Measurements from ENCODE around the gene FCGR3B. TPM values are rescaled to one million over a fixed set of nuclear protein-coding genes. Genes with fewer than 3 reads are reported as not detected.
"Not testable (repeated sequence)": the region's sequence is repeated elsewhere in the genome, so short reads cannot be mapped to it uniquely, and the experiment has no call there.

The FCGR3B gene
- total RNA-seq, 2 donors from 2014 or later = 0.37 TPM; not detected in 1

DNA sequence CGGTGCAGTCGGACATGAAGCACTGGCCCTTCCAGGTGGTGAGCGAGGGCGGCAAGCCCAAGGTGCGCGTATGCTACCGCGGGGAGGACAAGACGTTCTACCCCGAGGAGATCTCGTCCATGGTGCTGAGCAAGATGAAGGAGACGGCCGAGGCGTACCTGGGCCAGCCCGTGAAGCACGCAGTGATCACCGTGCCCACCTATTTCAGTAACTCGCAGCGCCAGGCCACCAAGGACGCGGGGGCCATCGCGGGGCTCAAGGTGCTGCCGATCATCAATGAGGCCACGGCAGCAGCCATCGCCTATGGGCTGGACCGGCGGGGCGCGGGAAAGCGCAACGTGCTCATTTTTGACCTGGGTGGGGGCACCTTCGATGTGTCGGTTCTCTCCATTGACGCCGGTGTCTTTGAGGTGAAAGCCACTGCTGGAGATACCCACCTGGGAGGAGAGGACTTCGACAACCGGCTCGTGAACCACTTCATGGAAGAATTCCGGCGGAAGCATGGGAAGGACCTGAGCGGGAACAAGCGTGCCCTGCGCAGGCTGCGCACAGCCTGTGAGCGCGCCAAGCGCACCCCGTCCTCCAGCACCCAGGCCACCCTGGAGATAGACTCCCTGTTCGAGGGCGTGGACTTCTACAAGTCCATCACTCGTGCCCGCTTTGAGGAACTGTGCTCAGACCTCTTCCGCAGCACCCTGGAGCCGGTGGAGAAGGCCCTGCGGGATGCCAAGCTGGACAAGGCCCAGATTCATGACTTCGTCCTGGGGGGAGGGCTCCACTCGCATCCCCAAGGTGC lies 24.2 kb downstream of the FCGR3B start:
- H3K4me1 Mint-ChIP-seq, H3K27me3 Mint-ChIP-seq: not testable (repeated sequence)
- ATAC-seq = peak; percentile 46

DNA sequence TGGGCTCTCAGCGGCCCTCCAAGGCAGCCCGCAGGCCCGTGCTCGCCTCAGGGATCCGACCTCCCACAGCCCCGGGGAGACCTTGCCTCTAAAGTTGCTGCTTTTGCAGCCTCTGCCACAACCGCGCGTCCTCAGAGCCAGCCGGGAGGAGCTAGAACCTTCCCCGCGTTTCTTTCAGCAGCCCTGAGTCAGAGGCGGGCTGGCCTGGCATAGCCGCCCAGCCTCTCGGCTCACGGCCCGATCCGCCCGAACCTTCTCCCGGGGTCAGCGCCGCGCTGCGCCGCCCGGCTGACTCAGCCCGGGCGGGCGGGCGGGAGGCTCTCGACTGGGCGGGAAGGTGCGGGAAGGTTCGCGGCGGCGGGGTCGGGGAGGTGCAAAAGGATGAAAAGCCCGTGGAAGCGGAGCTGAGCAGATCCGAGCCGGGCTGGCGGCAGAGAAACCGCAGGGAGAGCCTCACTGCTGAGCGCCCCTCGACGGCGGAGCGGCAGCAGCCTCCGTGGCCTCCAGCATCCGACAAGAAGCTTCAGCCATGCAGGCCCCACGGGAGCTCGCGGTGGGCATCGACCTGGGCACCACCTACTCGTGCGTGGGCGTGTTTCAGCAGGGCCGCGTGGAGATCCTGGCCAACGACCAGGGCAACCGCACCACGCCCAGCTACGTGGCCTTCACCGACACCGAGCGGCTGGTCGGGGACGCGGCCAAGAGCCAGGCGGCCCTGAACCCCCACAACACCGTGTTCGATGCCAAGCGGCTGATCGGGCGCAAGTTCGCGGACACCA lies 25.0 kb downstream of the FCGR3B start:
- not testable (repeated sequence) for DNase-seq; H3K4me1 Mint-ChIP-seq; H3K4me3 Mint-ChIP-seq; H3K9me3 ChIP-seq (ENCODE audit: control insufficient read depth, low read length, poor library complexity, severe bottlenecking); H3K36me3 Mint-ChIP-seq (ENCODE audit: low read depth); H3K27ac Mint-ChIP-seq; H3K27me3 Mint-ChIP-seq
- peak; percentile 65 for ATAC-seq

More for the DNA sequence above, 24.2 kb downstream of the FCGR3B start:
- DNase-seq; H3K9me3 ChIP-seq (ENCODE audit: control insufficient read depth, low read length, poor library complexity, severe bottlenecking); H3K36me3 Mint-ChIP-seq (ENCODE audit: low read depth); H3K27ac Mint-ChIP-seq; H3K4me3 Mint-ChIP-seq: not testable (repeated sequence)

DNA sequence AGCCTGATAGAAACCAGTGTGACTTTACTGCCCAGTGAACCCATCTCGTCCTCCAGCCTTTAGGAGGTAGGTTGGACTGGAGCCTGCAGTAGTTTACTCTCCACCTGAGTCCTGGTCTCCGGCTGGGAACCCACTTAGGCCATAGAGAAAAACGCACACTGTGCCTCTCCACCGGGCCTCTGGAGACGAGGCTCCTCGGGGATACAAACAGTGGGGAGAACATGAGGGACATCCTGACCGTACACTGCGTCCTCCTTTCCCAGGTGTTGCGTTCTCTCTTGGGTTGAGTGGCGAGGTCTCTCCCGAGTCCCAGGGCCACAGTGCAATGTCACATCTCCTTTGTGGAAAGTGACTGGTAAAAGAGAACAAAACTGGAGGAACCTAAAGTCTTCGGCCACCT lies 26.0 kb downstream of the FCGR3B start:
- not testable (repeated sequence) for H3K27ac Mint-ChIP-seq; H3K4me3 Mint-ChIP-seq; H3K36me3 Mint-ChIP-seq (ENCODE audit: low read depth); ATAC-seq; H3K4me1 Mint-ChIP-seq; H3K9me3 ChIP-seq (ENCODE audit: control insufficient read depth, low read length, poor library complexity, severe bottlenecking); H3K27me3 Mint-ChIP-seq; DNase-seq

DNA sequence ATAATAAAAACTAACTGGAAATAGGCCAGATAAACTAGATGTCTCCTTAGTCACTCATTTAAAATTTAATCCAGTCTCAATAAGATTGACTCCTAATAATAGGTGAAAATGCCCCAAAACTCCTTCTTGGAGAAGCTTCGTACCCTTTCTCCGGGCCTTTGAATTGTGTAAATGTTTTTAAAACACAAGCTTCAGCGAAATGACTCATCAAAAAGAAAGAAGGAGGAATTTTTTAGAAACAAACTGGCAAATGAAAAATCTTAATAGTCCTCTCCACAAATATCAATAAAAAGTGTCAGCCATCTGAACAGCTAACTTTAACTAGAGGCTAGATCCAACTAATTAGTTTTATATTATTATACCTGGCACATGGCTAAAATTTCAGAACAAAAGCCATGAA lies 33.9 kb downstream of the FCGR3B start:
- not testable (repeated sequence) for H3K36me3 Mint-ChIP-seq (ENCODE audit: low read depth); H3K27me3 Mint-ChIP-seq; H3K27ac Mint-ChIP-seq; H3K4me3 Mint-ChIP-seq; H3K4me1 Mint-ChIP-seq; ATAC-seq; DNase-seq; H3K9me3 ChIP-seq (ENCODE audit: control insufficient read depth, low read length, poor library complexity, severe bottlenecking)

DNA sequence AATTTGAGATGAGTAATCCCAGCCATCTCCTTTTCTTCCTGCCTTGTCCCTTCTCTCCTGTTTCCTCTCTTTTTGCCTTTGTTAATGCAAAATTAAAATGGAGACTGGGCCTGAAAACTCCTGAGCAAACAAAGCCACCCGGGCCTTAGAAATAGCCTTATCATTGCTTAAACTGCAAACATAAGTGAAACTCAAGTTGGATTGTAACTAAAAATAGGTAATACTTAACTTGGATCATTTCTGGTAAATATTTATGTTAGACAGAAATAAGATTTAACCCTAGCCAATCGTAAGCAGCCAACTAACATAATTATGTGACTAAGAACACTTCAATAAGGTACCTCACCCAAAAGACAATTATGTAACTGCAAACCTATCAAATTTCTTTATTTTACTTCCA lies 35.4 kb downstream of the FCGR3B start:
- not testable (repeated sequence) for ATAC-seq; H3K9me3 ChIP-seq (ENCODE audit: control insufficient read depth, low read length, poor library complexity, severe bottlenecking); DNase-seq; H3K4me1 Mint-ChIP-seq; H3K27ac Mint-ChIP-seq; H3K27me3 Mint-ChIP-seq; H3K4me3 Mint-ChIP-seq; H3K36me3 Mint-ChIP-seq (ENCODE audit: low read depth)

DNA sequence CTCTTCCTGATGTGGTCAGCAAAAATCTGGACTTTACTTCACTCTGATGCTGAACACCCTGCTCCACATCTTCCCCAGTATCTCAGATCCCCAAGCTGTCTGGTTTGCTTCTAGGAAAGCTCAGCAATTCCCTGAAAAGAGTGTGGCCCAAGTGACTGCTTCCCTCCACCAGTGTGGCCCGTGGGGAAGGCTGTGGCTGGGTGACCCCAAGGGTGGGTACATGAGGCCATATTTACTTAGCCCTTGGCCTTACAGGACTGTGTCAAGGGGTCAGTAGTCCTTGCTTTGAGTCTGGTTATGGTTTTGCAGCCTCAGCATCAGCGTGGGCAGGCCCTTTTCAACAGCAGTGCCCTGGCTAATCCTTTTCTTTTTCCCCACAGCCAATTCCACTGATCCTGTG lies 35.8 kb downstream of the FCGR3B start:
- not testable (repeated sequence) for H3K27me3 Mint-ChIP-seq; H3K9me3 ChIP-seq (ENCODE audit: control insufficient read depth, low read length, poor library complexity, severe bottlenecking); H3K27ac Mint-ChIP-seq; H3K4me1 Mint-ChIP-seq; H3K36me3 Mint-ChIP-seq (ENCODE audit: low read depth); H3K4me3 Mint-ChIP-seq; DNase-seq; ATAC-seq

DNA sequence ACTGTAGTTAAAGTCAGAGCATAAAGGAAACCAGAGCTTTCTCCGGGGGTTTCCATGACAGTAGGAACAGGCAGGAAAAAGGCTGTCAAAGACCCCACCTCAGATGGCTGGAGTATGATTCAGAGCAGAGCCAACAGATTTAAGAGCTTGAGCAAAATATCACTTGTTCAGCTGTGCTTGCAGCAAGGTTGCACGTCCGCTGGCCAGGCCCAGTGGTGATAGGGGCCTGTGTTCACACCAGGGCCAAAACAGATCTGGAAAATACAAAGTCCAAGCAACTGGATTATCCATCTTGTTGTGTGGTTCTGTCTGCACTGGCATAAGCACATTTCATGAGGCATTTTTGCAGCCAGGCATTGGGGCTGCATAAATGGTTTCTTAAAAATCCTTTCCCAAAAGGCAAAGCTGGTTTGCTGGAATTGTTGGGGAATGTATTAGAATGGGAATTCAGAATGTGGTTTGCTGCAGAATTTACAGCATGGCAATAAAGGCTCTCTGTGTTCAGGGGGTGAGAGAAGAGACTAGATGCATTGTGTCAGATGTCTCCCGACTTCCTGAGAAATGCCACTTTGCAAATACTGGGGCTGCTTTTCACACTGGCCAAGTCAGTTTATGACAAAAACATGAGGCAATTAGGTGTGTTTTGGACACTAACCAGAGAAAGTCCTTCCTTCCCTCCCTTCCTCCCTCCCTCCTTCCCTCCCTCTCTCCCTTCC lies 36.5 kb downstream of the FCGR3B start:
- not testable (repeated sequence) for DNase-seq; H3K9me3 ChIP-seq (ENCODE audit: control insufficient read depth, low read length, poor library complexity, severe bottlenecking); H3K27me3 Mint-ChIP-seq; ATAC-seq; H3K4me1 Mint-ChIP-seq; H3K36me3 Mint-ChIP-seq (ENCODE audit: low read depth); H3K4me3 Mint-ChIP-seq; H3K27ac Mint-ChIP-seq

DNA sequence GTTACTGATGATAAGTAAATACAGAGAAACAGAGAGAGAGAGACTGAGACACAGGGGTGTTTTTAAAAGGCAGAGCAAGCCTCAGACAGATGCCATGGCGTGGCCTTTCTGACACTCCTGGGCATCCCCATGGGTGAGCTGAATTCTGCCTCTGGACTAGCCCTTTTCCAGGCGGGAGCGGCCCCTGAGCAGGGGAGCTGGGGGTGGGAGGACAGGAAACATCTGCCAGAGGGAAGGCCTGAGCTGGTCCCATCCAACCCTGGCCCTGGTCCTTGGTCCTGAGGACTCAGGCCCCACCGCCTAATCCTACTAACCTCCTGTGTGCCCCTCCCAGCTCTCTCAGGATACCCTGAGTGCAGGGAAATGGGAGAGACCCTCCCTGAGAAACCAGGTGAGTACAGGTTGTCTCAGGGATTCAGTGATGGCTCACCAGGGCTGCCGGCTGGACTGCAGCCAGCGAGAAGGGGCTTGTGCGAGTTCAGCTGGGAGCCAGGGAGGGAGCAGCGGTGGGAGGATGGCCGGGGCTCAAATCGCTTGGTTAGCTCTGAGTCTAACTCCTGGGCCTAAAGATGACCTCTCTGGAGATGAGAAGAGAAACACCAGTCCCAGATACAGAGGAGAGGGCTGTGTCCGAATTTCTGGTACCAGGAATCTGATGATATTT lies 37.8 kb downstream of the FCGR3B start:
- H3K36me3 Mint-ChIP-seq (ENCODE audit: low read depth); H3K4me3 Mint-ChIP-seq; H3K27me3 Mint-ChIP-seq; H3K27ac Mint-ChIP-seq; DNase-seq; H3K4me1 Mint-ChIP-seq; H3K9me3 ChIP-seq (ENCODE audit: control insufficient read depth, low read length, poor library complexity, severe bottlenecking); ATAC-seq: not testable (repeated sequence)

DNA sequence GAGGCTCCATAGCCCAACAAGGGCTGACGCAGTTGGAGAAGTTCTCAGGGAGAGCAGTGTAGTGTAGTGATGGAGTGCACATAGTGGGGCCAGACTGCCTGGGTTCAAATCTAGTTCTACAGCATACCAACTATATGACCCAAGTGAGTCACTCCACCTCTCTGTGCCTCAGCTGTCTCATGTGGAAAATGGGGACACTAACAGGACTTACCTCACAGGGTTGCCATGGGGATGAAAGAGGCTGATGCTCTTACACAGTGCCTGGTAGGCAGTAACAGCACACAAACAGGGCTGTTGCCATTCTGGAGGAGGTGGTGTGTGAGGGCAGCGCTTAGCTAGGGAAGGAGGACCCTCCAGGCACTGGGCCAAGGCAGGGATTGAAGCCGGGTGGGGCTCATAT lies 38.4 kb downstream of the FCGR3B start:
- not testable (repeated sequence) for H3K36me3 Mint-ChIP-seq (ENCODE audit: low read depth); H3K4me1 Mint-ChIP-seq; H3K9me3 ChIP-seq (ENCODE audit: control insufficient read depth, low read length, poor library complexity, severe bottlenecking); H3K27me3 Mint-ChIP-seq; H3K4me3 Mint-ChIP-seq; ATAC-seq; DNase-seq; H3K27ac Mint-ChIP-seq

DNA sequence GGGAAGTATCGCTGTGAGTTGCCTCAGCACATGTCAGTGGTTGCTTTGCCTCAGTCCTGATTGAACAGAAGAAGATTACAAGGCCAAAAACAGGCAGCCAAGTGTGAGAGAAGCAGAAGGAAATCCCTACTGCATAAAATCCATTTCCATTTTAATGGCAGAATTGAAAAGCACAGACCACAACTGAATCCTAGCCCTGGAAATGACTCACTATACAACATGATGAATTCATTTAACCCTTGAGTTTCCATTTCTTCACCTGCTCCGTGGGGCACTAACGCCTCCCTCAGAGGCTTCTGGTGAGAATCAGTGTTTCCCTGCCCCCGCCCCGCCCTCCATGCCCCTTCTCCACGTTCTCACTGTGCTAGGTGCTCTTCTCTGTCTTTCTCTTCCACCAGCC lies 41.1 kb downstream of the FCGR3B start:
- not testable (repeated sequence) for H3K27ac Mint-ChIP-seq; H3K4me3 Mint-ChIP-seq; H3K36me3 Mint-ChIP-seq (ENCODE audit: low read depth); DNase-seq; ATAC-seq; H3K4me1 Mint-ChIP-seq; H3K9me3 ChIP-seq (ENCODE audit: control insufficient read depth, low read length, poor library complexity, severe bottlenecking); H3K27me3 Mint-ChIP-seq

DNA sequence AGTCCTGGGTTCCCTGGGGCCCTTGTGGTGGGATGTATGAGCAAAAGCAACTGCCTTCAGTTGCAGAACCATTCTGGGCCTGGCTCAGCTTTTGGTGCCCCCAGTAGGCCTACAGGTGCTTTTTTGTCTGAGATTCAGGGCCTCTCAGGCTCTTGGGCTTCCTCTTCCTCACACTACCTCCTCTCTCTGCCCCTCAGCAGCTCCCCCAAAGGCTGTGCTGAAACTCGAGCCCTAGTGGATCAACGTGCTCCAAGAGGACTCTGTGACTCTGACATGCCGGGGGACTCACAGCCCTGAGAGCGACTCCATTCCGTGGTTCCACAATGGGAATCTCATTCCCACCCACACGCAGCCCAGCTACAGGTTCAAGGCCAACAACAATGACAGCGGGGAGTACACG lies 41.6 kb downstream of the FCGR3B start:
- not testable (repeated sequence) for H3K36me3 Mint-ChIP-seq (ENCODE audit: low read depth); H3K4me1 Mint-ChIP-seq; H3K4me3 Mint-ChIP-seq; DNase-seq; ATAC-seq; H3K27me3 Mint-ChIP-seq; H3K9me3 ChIP-seq (ENCODE audit: control insufficient read depth, low read length, poor library complexity, severe bottlenecking); H3K27ac Mint-ChIP-seq

DNA sequence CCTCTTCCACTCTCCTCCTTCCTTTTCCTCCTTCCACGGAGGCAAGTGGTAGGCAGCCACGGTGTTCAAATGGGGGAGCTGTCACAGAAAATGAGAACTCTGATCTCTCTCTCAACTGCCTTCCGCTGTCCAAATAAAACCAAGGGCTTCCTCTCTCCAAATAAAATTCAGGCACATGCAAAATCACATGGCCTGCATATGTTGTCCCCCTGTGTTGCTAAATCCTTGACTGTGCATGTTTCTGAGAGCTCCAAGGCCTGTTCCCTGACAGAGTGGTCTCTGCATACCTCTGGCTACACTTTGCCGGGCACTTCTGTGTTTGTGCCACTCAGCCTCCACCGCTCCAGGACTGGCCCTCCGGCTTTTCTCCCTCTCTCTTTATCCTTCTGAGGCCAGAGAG lies 42.4 kb downstream of the FCGR3B start:
- not testable (repeated sequence) for H3K36me3 Mint-ChIP-seq (ENCODE audit: low read depth); DNase-seq; H3K27ac Mint-ChIP-seq; H3K4me1 Mint-ChIP-seq; ATAC-seq; H3K27me3 Mint-ChIP-seq; H3K4me3 Mint-ChIP-seq; H3K9me3 ChIP-seq (ENCODE audit: control insufficient read depth, low read length, poor library complexity, severe bottlenecking)

DNA sequence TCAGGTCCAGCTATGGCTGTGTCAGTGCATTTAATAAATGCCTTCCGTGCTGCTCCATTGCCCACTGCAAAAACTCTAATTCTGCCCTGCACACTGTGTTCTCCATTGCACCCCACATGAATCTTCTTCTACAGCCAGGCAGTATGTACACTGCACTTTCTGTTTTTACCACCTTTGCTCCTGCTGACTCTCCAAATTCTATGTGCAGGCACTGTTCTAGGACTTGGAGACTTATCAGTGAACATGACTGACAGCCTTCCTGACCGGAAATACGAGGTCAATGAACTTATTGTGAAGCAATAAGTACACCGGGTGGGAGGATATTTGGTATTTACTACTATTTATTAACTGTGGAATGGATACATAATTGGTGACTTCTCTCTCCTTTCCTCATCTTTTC lies 48.1 kb downstream of the FCGR3B start:
- not testable (repeated sequence) for H3K4me1 Mint-ChIP-seq; ATAC-seq; H3K36me3 Mint-ChIP-seq (ENCODE audit: low read depth); DNase-seq; H3K9me3 ChIP-seq (ENCODE audit: control insufficient read depth, low read length, poor library complexity, severe bottlenecking); H3K4me3 Mint-ChIP-seq; H3K27me3 Mint-ChIP-seq; H3K27ac Mint-ChIP-seq
